NCI-H446 treated with DMSO at 0.1 percent for 48 hours (cell line): ENCODE measurements around the gene MYLK2.
A peak's percentile ranks its signal among the peaks of the same experiment; 100 is the strongest.

Experiments
- DNase-seq: peaks from one replicate; lab custom pipeline; 2025; lab: John Stamatoyannopoulos, UW

MYLK2 gene

GRCh38 chr20:31871618-31871954, 52.4 kb downstream of the MYLK2 start:
- no peak for DNase-seq

GRCh38 chr20:31872406-31872805, 53.2 kb downstream of the MYLK2 start:
- no peak for DNase-seq

- no peak for DNase-seq
These were observed 56.5 kb downstream of the MYLK2 start for GRCh38 chr20:31875671-31876070.

- no peak for DNase-seq
These were observed 58.5 kb downstream of the MYLK2 start for GRCh38 chr20:31877684-31878083.

- DNase-seq, result peak; percentile 83
These were observed 60.2 kb downstream of the MYLK2 start for GRCh38 chr20:31879143-31879987.

- no peak for DNase-seq
These were observed 62.8 kb downstream of the MYLK2 start for GRCh38 chr20:31881945-31882344.

GRCh38 chr20:31883829-31884228, 64.7 kb downstream of the MYLK2 start:
- DNase-seq, result no peak
